ENCODE data around the gene OR7A10.

DNA sequence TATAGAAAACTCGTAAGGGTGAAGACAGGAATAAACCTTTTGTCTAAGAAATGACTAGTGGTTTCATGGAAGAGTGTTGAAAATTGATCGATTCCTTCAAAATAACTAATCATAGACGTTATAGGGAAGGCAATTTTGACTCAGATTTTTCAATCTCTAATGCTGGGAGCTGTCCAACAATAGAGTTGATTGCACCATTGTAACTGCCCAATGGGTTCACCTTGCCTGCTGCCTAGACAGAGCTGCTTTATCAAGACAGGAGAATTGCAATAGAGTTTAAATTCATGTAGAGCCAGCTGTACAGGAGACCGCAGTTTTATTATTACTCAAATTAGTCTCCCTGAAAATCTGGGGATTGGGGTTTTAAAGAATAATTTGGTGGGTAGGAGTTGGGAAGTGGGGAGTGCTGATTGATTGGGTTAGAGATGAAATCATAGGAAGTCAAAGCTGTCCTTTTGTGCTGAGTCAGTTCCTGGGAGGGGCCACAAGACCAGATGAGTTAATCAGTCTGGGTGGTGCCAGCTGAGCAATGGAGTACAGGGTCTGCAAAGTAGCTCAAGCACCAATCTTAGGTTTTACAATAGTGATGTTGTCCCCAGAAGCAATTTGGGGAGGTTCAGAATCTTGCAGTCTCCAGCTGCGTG, 53.5 kb downstream of the OR7A10 start:
- TF ChIP-seq, protein P1, sequence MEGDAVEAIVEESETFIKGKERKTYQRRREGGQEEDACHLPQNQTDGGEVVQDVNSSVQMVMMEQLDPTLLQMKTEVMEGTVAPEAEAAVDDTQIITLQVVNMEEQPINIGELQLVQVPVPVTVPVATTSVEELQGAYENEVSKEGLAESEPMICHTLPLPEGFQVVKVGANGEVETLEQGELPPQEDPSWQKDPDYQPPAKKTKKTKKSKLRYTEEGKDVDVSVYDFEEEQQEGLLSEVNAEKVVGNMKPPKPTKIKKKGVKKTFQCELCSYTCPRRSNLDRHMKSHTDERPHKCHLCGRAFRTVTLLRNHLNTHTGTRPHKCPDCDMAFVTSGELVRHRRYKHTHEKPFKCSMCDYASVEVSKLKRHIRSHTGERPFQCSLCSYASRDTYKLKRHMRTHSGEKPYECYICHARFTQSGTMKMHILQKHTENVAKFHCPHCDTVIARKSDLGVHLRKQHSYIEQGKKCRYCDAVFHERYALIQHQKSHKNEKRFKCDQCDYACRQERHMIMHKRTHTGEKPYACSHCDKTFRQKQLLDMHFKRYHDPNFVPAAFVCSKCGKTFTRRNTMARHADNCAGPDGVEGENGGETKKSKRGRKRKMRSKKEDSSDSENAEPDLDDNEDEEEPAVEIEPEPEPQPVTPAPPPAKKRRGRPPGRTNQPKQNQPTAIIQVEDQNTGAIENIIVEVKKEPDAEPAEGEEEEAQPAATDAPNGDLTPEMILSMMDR (IDR thresholded peaks at IDR 0.05), result no peak
- no peak for TF ChIP-seq POLR2A (IDR thresholded peaks at IDR 0.05)

Data from uterus (tissue), 2 donors.